Measurements from ENCODE around the gene ABO.
"Not testable (repeated sequence)": the region's sequence is repeated elsewhere in the genome, so short reads cannot be mapped to it uniquely, and the experiment has no call there.

Gene ABO

DNA sequence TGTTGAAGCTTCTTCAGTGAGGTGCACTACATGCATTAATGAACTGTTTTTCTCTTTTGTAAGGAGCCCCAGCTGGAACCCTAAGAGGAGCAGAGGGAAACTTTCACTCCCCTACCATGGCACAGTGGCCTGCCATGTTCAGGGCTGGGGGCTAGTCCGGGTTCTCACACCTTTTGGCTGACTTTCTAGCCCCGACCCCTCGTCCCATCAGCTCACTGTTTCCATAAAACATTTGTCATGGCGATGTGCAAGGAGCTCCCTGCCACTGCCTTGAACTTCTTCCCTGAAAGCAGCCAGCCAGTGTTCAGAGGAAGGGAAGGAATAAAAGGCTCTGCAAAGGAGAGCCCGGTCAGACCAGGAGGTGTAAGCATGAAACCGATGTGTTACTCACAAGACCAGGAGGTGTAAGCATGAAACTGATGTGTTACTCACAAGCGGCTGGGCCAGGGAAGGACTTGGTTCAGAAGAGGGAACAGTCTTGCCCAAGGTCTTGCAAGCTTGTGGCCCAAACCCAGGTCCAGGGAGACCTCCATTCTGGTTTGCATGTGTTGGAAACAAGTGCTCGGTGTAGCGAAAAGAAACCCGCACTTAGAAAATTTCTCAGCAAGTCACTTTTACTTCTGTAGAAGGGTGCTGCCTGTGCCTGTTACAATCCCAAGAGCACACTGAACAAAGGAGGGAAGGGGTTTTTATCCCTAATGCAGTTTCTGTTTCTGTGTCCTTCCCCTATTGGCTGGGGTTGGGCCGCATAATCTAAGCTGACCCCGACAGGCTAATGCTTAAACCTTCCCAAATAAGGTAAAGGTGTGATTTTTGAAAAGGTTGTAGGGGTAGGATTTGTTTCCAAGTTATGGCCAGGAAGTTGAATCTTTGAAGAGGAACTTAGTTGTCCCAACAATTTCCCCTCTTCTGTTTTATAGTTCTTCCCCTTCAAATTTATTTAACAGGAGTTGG lies 3.4 kb upstream of the ABO start:
- TF ChIP-seq ZNF274 (IDR thresholded peaks at IDR 0.05; ENCODE audit: low read depth, low read length), result no peak
- H3K4me3 ChIP-seq (ENCODE audit: low read length), result no peak overlapping the region

DNA sequence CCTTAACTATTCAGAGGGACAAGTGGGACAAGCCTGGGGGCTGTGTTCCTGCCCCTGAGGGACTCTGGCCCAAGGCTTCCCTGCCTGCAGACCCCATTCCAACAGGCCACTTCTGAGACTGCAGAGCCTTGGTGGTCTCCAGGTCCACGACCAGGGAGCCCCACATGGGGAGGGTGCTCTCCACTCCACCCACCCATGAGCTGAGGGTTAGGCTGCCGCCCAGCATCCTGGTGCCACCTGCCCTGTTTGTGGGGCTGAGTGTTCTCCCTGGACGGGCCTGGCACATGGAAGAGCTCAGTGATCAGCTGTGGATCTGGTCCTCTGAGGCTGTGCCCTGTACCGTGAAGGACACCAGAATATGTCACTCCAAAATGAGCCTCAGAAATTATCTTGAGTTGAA lies 2.5 kb upstream of the ABO start:
- no peak for TF ChIP-seq ZNF274 (IDR thresholded peaks at IDR 0.05; ENCODE audit: low read depth, low read length)
- H3K4me3 ChIP-seq (ENCODE audit: low read length), result no peak overlapping the region

DNA sequence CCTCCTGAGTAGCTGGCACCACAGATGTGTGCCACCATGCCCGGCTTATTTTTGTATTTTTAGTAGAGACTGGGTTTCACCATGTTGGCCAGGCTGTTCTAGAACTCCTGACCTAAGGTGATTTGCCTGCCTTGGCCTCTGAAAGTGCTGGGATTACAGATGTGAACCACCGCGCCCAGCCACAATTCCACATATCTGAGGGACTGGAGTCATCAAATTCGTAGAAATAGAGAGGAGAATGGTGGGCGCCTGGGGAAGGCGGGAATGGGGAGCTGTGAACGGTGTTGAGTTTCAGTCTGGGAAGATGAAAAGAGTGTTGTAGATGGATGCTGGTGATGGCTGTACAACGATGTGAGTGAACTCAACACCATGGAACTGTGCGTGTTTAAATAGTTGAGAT lies 1.9 kb upstream of the ABO start:
- no peak for TF ChIP-seq ZNF274 (IDR thresholded peaks at IDR 0.05; ENCODE audit: low read depth, low read length)
- no peak overlapping the region for H3K4me3 ChIP-seq (ENCODE audit: low read length)

DNA sequence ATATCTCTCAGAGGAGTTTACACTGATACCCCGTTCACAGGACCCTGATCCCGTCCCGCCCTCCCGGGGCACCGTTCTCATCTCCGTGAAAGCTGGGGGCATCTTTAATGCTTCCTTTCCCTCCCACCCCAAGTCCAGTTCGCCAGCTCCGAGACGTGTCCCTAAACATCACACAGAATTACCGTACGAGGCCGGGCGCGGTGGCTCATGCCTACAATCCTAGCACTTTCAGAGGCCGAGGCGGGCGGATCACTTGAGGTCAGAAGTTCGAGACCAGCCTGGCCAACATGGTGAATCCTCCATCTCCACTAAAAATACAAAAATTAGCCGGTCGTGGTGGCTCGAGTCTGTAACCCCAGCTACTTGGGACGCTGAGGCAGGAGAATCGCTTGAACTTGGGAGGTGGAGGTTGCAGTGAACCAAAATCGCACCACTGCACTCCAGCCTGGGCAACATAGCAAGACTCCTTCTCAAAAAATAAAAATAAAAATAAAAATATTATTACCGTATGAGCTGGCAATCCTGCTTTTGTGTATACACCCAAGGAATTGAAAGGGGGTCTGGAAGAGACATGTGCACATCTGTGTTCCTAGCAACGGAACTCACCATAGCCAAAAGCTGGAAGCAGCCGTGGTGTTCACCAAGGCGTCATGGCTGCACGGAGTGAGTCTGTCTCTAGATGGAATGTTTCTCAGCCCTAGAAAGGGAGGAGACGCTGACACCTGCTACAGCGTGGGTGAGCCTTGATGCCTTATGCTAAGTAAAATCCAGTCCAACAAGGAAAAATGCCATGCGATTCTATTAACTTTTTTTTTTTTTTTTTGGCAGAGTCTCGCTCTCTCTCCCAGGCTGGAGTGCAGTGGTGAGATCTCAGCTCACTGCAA lies 1.2 kb upstream of the ABO start:
- no peak for TF ChIP-seq ZNF274 (IDR thresholded peaks at IDR 0.05; ENCODE audit: low read depth, low read length)
- H3K4me3 ChIP-seq (ENCODE audit: low read length), result no peak overlapping the region

DNA sequence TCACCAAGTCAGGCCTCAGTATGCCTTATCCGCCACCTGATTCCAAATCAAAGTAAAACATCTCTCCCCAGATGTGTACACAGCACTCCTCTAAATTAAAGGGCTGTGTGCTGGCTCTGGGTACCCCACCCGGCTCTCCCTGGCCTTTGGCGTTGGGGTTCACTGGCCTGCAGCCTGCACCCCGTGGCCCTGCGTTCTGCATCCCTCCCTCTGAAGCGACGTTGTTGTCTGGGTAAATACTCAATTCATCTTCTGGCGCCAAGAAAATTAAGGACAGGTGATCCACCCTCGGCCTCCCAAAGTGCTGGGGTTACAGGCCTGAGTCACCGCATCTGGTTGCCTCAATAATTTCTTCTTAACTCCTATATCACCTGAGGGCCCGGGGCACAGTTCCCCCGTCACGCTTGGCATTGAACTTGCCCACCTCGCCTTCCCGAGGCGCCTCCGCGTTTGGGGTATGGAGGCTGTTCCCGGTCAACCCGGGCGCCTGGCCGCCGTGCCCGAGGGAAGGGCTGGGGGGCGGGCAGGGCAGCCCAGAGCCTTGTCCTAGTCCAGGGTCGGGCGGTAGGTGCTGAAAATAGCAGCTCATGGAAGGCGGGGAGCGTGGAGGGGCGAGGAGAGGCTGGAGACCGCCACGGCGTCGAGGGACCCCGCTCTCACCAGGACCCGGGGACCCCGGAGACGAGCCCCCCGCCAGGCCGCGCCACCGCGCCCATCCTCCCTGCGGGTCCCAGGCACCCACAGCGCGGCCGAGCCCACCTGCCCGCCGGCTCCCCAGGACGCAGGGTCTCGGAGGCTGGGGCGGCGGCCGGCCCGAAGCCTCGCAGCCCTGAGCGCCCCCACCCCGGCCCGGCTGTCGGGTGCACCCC lies 531 bp downstream of the ABO start:
- no peak for TF ChIP-seq ZNF274 (IDR thresholded peaks at IDR 0.05; ENCODE audit: low read depth, low read length)
- no peak overlapping the region for H3K4me3 ChIP-seq (ENCODE audit: low read length)

DNA sequence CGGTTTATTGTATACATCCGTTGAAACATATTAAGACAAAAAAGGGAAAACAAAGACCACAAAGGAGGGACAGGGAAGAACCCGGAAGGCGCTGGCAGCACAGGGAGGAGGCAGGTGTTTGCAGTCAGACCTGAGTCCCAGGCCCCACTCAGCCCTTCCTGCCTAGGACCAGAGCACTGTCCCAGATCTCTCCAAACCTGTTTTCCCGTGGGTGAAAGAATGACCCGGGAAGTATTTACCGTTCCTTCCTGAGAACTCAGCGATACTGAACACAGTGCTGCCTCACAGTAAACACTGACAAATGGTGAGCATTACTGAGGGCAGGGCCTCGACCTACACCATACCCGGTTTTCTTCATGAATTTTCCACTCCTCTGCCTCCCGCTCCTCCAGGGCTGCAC lies 1.2 kb downstream of the ABO start:
- TF ChIP-seq ZNF274 (IDR thresholded peaks at IDR 0.05; ENCODE audit: low read depth, low read length), result no peak
- no peak overlapping the region for H3K4me3 ChIP-seq (ENCODE audit: low read length)

DNA sequence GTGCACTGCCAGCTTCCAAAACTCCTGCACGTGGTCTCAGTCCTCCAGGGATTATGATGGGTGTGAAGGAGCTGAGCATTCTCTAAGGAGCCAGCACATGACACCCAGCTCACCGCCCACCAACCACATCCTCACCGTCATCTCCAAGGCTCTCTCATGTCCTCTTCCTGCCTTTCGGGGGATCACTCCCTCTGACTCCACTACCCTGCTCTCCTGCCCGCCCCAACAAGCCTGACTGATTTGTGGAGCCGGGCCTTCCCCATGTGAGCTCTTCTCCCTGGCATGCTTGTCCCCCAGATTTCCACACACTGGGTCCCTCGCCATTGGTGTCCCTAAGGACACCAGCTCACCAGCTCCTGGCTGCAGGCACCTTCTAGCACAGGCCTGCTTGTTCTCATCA lies 1.9 kb downstream of the ABO start:
- H3K4me3 ChIP-seq (ENCODE audit: low read length), result no peak overlapping the region
- no peak for TF ChIP-seq ZNF274 (IDR thresholded peaks at IDR 0.05; ENCODE audit: low read depth, low read length)

DNA sequence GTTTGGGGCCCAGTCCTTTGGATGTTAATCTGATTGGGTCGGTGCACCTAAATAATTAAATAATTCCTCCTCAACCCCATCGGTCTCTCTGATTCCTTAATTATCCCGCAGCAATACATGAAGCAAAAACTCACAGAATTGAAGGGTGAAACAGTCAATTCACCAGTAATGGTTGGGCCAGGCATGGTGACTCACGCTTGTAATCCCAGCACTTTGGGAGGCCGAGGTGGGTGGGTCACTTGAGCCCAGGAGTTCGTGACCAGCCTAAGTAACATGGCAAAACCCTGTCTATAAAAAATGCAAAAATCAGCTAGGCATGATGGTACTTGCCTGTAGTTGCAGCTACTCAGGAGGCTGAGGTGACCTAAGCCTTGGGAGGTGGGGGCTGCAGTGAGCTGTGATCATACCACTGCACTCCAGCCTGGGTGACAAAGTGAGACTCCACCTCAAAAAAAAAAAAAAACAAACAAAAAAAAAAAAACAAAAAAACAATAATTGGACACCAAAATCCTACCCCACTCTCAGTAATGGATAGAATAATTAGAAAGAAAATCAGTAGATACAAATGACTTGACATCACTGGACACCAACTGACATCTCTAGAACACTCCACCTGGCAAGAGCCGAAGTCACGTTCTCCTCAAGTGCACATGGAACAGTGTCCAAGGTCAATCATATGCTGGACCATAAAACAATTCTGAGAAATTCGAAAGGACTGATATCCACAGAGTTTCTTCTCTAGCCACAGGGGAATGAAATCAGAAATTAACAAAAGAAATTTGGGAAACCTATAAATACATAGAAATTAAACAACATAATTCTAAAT lies 5.3 kb downstream of the ABO start:
- TF ChIP-seq ZNF274 (IDR thresholded peaks at IDR 0.05; ENCODE audit: low read depth, low read length), result no peak
- H3K4me3 ChIP-seq (ENCODE audit: low read length), result no peak overlapping the region

DNA sequence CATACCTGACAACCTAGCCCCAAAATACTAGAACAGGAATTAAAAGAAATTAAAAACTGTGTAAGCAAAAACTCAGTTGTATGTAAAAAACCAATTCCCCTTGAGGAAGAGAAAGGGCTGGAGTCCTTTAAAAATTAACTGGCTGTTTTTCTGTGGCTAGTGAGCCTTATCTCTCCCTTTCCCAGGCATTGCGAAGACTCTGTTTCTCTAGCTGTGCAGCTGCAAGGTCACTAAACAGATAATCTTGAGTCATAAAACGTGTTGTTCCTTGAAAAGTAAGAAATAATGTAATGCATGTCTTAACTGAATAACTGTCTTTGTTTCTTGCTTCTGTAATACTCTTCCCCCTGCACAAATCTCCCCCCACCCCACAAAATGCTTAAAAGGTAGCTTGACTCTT lies 5.9 kb downstream of the ABO start:
- not testable (repeated sequence) for H3K4me3 ChIP-seq (ENCODE audit: low read length)

DNA sequence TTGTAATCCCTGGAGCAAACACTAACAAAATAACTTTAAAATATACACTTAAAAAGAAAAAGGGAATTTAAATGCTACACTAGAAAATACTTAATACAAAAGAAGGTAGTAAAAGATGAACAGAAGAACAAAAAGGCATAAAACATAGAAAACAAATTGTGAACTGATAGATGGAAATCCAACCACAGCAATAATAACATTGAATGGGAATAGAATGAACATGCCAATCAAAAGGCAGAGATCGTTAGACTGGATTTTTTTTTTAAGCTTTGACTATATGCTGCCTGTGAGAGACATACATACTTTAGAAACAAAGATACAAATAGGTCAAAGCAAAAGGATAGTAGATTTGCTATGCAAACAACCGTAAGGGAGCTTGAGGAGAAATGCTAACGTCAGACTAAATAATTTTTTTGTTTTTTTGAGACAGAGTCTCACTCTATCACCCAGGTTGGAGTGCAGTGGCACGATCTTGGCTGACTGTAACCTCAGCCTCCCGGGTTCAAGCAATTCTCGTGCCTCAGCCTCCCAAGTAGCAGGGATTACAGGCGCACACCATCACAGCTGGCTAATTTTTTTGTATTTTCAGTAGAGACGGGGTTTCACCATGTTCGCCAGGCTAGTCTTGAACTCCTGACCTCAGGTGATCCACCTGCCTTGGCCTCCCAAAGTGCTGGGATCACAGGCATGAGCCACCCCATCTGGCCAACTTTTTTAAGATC lies 6.5 kb downstream of the ABO start:
- H3K4me3 ChIP-seq (ENCODE audit: low read length), result no peak overlapping the region
- TF ChIP-seq ZNF274 (IDR thresholded peaks at IDR 0.05; ENCODE audit: low read depth, low read length), result no peak

DNA sequence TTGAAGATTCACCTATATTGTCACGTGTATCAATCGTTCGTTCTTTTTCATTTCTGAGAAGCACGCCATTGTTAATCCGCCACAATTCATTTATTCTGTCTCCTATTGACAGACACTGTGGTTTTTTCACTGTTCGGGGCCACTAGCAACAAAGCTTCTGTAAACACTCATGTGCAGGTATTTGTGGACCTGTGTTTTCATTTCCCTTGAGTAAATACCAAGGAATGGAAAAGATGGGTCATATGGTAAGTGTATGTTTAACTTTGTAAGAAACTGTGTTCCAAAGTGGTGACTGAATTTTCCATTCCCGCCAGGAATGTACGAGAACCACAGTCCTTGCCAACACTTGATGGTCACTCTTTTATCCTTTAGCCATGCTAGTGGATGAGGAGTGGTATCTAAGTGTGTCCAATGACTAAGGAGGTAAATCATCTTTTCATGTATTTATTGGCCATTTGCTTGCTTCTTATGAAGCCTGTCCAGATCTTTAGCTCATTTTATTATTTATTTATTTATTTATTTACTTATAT lies 10.7 kb downstream of the ABO start:
- H3K4me3 ChIP-seq (ENCODE audit: low read length), result no peak overlapping the region
- no peak for TF ChIP-seq ZNF274 (IDR thresholded peaks at IDR 0.05; ENCODE audit: low read depth, low read length)

DNA sequence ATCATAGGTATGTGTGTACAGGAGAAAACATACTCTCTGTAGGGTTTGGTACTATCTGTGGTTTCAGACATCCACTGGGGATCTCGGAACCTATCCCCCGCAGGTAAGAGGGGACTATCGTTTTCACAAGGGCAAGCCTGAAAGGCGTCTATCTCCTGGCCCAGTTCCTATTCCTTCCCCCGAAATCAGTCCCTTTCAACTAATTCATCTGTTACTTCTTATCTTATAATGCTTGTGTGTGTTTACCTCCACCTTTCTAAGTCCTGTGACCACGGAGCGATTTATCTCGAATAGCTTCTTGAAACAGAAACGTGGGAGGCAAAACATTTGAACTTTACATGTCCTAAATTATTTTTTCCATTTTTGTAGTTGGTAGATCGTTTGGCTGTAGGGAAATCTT lies 11.4 kb downstream of the ABO start:
- no peak for TF ChIP-seq ZNF274 (IDR thresholded peaks at IDR 0.05; ENCODE audit: low read depth, low read length)
- H3K4me3 ChIP-seq (ENCODE audit: low read length), result no peak overlapping the region

All from GM08714 (cell line).